ENCODE data around the gene TRAPPC4. TPM values are rescaled to one million over a fixed set of nuclear protein-coding genes. Genes with fewer than 3 reads are reported as not detected.
"Not testable (repeated sequence)": the region's sequence is repeated elsewhere in the genome, so short reads cannot be mapped to it uniquely, and the experiment has no call there.

Gene TRAPPC4
- total and polyA plus RNA-seq, 4 donors: 33.8 to 54.3 (median 51.6) TPM

GRCh38 chr11:119027561-119028345 lies 9.2 kb downstream of the TRAPPC4 start:
- Histone ChIP-seq H3K9me3 (ENCODE audit: control insufficient read depth, low read length) (no peaks in the 10 kb centered on the region), H3K27me3 (ENCODE audit: control insufficient read depth in 1 of 2, insufficient read depth in 2 of 2, low read length in 1 of 2) (no peaks in the 10 kb centered on the region), H3K4me3 (ENCODE audit: low read length in 2 of 2) (no peak overlapping the region), H3K36me3 (ENCODE audit: control insufficient read depth in 1 of 2, insufficient read depth in 2 of 2, low read length in 1 of 2) (no peaks in the 10 kb centered on the region), H3K27ac (ENCODE audit: low read depth in 1 of 2, low read length in 2 of 2) (no peak overlapping the region), H3K4me1 (ENCODE audit: control insufficient read depth in 1 of 2, insufficient read depth in 2 of 2, low read length in 2 of 2) (no peaks in the 10 kb centered on the region)
- intact Hi-C loops (cut with DNase I): loop anchor here in 1 of 2 donors (5.0 kb wide), 1 partner anchor 40 kb away; the partner anchor contains the start of gene VPS11
- no peak for ATAC-seq (ENCODE audit: low FRiP score)
- no peak for DNase-seq
- WGBS, 2 donors: 93 to 95% methylated on average over 9 of the region's 9 CpGs

- H3K4me1 ChIP-seq (ENCODE audit: control insufficient read depth in 1 of 2, insufficient read depth in 2 of 2, low read length in 2 of 2): no peaks in the 10 kb centered on the region
- H3K36me3 ChIP-seq (ENCODE audit: control insufficient read depth in 1 of 2, insufficient read depth in 2 of 2, low read length in 1 of 2): no peaks in the 10 kb centered on the region
- H3K4me3 ChIP-seq (ENCODE audit: low read length in 2 of 2): no peak overlapping the region
- no peak for ATAC-seq (ENCODE audit: low FRiP score)
- no peak for DNase-seq
- H3K27ac ChIP-seq (ENCODE audit: low read depth in 1 of 2, low read length in 2 of 2): no peak overlapping the region
- no peaks in the 10 kb centered on the region for H3K27me3 ChIP-seq (ENCODE audit: control insufficient read depth in 1 of 2, insufficient read depth in 2 of 2, low read length in 1 of 2)
- H3K9me3 ChIP-seq (ENCODE audit: control insufficient read depth, low read length): no peaks in the 10 kb centered on the region
- WGBS, 2 donors: 84% methylated on average over 9 of the region's 9 CpGs
- intact Hi-C loops (cut with DNase I): loop anchor here in 1 of 2 donors (5.0 kb wide), 1 partner anchor 39 kb away; the partner anchor contains the start of gene VPS11
Observed at GRCh38 chr11:119028346-119029068, 9.9 kb downstream of the TRAPPC4 start.

GRCh38 chr11:119029069-119029339 lies 10.4 kb downstream of the TRAPPC4 start:
- no peak for DNase-seq
- 98 to 100% methylated on average over 1 of the region's 1 CpG for WGBS, 2 donors

GRCh38 chr11:119029340-119030028 lies 10.9 kb downstream of the TRAPPC4 start:
- H3K4me1 ChIP-seq (ENCODE audit: control insufficient read depth in 1 of 2, insufficient read depth in 2 of 2, low read length in 2 of 2): no peaks in the 10 kb centered on the region
- no peak overlapping the region for H3K4me3 ChIP-seq (ENCODE audit: low read length in 2 of 2)
- ATAC-seq (ENCODE audit: low FRiP score) (no peak), DNase-seq (peak; percentile 45 to 60)
- H3K36me3 ChIP-seq (ENCODE audit: control insufficient read depth in 1 of 2, insufficient read depth in 2 of 2, low read length in 1 of 2): no peaks in the 10 kb centered on the region
- H3K27ac ChIP-seq (ENCODE audit: low read depth in 1 of 2, low read length in 2 of 2): peak overlapping the region in 1 of 2 donors; percentile 14
- H3K9me3 ChIP-seq (ENCODE audit: control insufficient read depth, low read length): no peaks in the 10 kb centered on the region
- WGBS, 2 donors: 68 to 78% methylated on average over 10 of the region's 10 CpGs
- H3K27me3 ChIP-seq (ENCODE audit: control insufficient read depth in 1 of 2, insufficient read depth in 2 of 2, low read length in 1 of 2): no peaks in the 10 kb centered on the region
- intact Hi-C loops (cut with DNase I): loop anchor here in 1 of 2 donors (5.0 kb wide), 1 partner anchor 38 kb away; the partner anchor contains the start of gene VPS11

More at GRCh38 chr11:119029069-119029339, 10.4 kb downstream of the TRAPPC4 start:
- Histone ChIP-seq H3K4me1 (ENCODE audit: control insufficient read depth in 1 of 2, insufficient read depth in 2 of 2, low read length in 2 of 2) (no peaks in the 10 kb centered on the region), H3K4me3 (ENCODE audit: low read length in 2 of 2) (no peak overlapping the region), H3K9me3 (ENCODE audit: control insufficient read depth, low read length) (no peaks in the 10 kb centered on the region), H3K36me3 (ENCODE audit: control insufficient read depth in 1 of 2, insufficient read depth in 2 of 2, low read length in 1 of 2) (no peaks in the 10 kb centered on the region), H3K27me3 (ENCODE audit: control insufficient read depth in 1 of 2, insufficient read depth in 2 of 2, low read length in 1 of 2) (no peaks in the 10 kb centered on the region), H3K27ac (ENCODE audit: low read depth in 1 of 2, low read length in 2 of 2) (no peak overlapping the region)
- no peak for ATAC-seq (ENCODE audit: low FRiP score)
- intact Hi-C loops (cut with DNase I): loop anchor here in 1 of 2 donors (5.0 kb wide), 1 partner anchor 38 kb away; the partner anchor contains the start of gene VPS11

- intact Hi-C loops (cut with DNase I): no loop called here
- H3K36me3 ChIP-seq (ENCODE audit: control insufficient read depth in 1 of 2, insufficient read depth in 2 of 2, low read length in 1 of 2): no peaks in the 10 kb centered on the region
- ATAC-seq (ENCODE audit: low FRiP score) (no peak), DNase-seq (no peak)
- no peaks in the 10 kb centered on the region for H3K9me3 ChIP-seq (ENCODE audit: control insufficient read depth, low read length)
- H3K4me3 ChIP-seq (ENCODE audit: low read length in 2 of 2): peak overlapping the region; percentile 32 to 86
- peak overlapping the region in 1 of 2 donors; percentile 14 for H3K27ac ChIP-seq (ENCODE audit: low read depth in 1 of 2, low read length in 2 of 2)
- H3K27me3 ChIP-seq (ENCODE audit: control insufficient read depth in 1 of 2, insufficient read depth in 2 of 2, low read length in 1 of 2): no peaks in the 10 kb centered on the region
- no peaks in the 10 kb centered on the region for H3K4me1 ChIP-seq (ENCODE audit: control insufficient read depth in 1 of 2, insufficient read depth in 2 of 2, low read length in 2 of 2)
- 7 to 11% methylated on average over 13 of the region's 13 CpGs for WGBS, 2 donors
Observed at GRCh38 chr11:119030029-119030328, 11.4 kb downstream of the TRAPPC4 start.

- Histone ChIP-seq H3K9me3 (ENCODE audit: control insufficient read depth, low read length) (no peaks in the 10 kb centered on the region), H3K4me3 (ENCODE audit: low read length in 2 of 2) (peak within 1 kb of the TSS; percentile 32 to 86), H3K4me1 (ENCODE audit: control insufficient read depth in 1 of 2, insufficient read depth in 2 of 2, low read length in 2 of 2) (no peaks in the 10 kb centered on the region), H3K27me3 (ENCODE audit: control insufficient read depth in 1 of 2, insufficient read depth in 2 of 2, low read length in 1 of 2) (no peaks in the 10 kb centered on the region), H3K36me3 (ENCODE audit: control insufficient read depth in 1 of 2, insufficient read depth in 2 of 2, low read length in 1 of 2) (no peaks in the 10 kb centered on the region), H3K27ac (ENCODE audit: low read depth in 1 of 2, low read length in 2 of 2) (peak within 1 kb of the TSS in 1 of 2 donors; percentile 61)
- intact Hi-C loops (cut with DNase I): no loop called here
- DNase-seq (peak; percentile 99), ATAC-seq (ENCODE audit: low FRiP score) (peak; percentile 97)
- 0 to 1% methylated on average over 60 to 67 of the region's 67 CpGs for WGBS, 2 donors
Observed at GRCh38 chr11:119030329-119031047, 11.9 kb downstream of the TRAPPC4 start, which contains the start of gene SLC37A4. SLC37A4 (minus strand) TSS chr11:119030877.

- H3K27ac ChIP-seq (ENCODE audit: low read depth in 1 of 2, low read length in 2 of 2): no peak overlapping the region
- H3K4me1 ChIP-seq (ENCODE audit: control insufficient read depth in 1 of 2, insufficient read depth in 2 of 2, low read length in 2 of 2): no peaks in the 10 kb centered on the region
- 79 to 87% methylated on average over 9 of the region's 9 CpGs for WGBS, 2 donors
- H3K9me3 ChIP-seq (ENCODE audit: control insufficient read depth, low read length): no peaks in the 10 kb centered on the region
- ATAC-seq (ENCODE audit: low FRiP score) (no peak), DNase-seq (no peak)
- no peaks in the 10 kb centered on the region for H3K36me3 ChIP-seq (ENCODE audit: control insufficient read depth in 1 of 2, insufficient read depth in 2 of 2, low read length in 1 of 2)
- intact Hi-C loops (cut with DNase I): no loop called here
- no peaks in the 10 kb centered on the region for H3K27me3 ChIP-seq (ENCODE audit: control insufficient read depth in 1 of 2, insufficient read depth in 2 of 2, low read length in 1 of 2)
- no peak overlapping the region for H3K4me3 ChIP-seq (ENCODE audit: low read length in 2 of 2)
Observed at GRCh38 chr11:119031912-119032280, 13.3 kb downstream of the TRAPPC4 start.

- H3K4me1 ChIP-seq (ENCODE audit: control insufficient read depth in 1 of 2, insufficient read depth in 2 of 2, low read length in 2 of 2); H3K27me3 ChIP-seq (ENCODE audit: control insufficient read depth in 1 of 2, insufficient read depth in 2 of 2, low read length in 1 of 2); intact Hi-C loops (cut with DNase I); H3K36me3 ChIP-seq (ENCODE audit: control insufficient read depth in 1 of 2, insufficient read depth in 2 of 2, low read length in 1 of 2); H3K27ac ChIP-seq (ENCODE audit: low read depth in 1 of 2, low read length in 2 of 2); H3K4me3 ChIP-seq (ENCODE audit: low read length in 2 of 2); ATAC-seq (ENCODE audit: low FRiP score); H3K9me3 ChIP-seq (ENCODE audit: control insufficient read depth, low read length): not testable (repeated sequence)
- DNase-seq: peak in 1 of 2 donors; percentile 36
- WGBS, 2 donors: 83 to 88% methylated on average over 10 of the region's 10 CpGs
Observed at GRCh38 chr11:119033421-119033820, 14.9 kb downstream of the TRAPPC4 start.

Measured in aorta (tissue), 5 donors.